CD8-positive, alpha-beta memory T cell (primary cell): Measurements from ENCODE around the gene DSCAML1. TPM values are rescaled to one million over a fixed set of nuclear protein-coding genes. Genes with fewer than 3 reads are reported as not detected.

Experiments
- CTCF ChIA-PET: fragments of 350-600 bp; sonication (Branson Sonifier 250); formaldehyde crosslinking; loops from one replicate; lab custom pipeline; 2021; ENCODE audit warnings: antibody characterized with exemption; lab: Charles Lee
- POLR2A ChIA-PET: fragments of 350-600 bp; sonication (Branson Sonifier 250); formaldehyde crosslinking; loops from one replicate; lab custom pipeline; 2021; ENCODE audit warnings: antibody characterized with exemption; lab: Charles Lee
- DNase-seq, 5 donors: peaks; one replicate each; pipeline versions ENCODE4 v3.0.0 to v3.0.0-alpha.2; 2020 to 2022; ENCODE audit warnings: mixed read lengths in 1 of 5
- H3K27ac ChIP-seq: one replicate; pipeline ENCODE4 v1.7.0; 2013; ENCODE audit warnings: low read depth, mild to moderate bottlenecking, low read length, moderate library complexity
- H3K27me3 ChIP-seq: 2 replicates; pipeline ENCODE4 v1.7.0; 2013; ENCODE audit warnings: low read length, mild to moderate bottlenecking; ENCODE audit not compliant: insufficient read depth, poor library complexity, severe bottlenecking
- H3K36me3 ChIP-seq: 2 replicates; pipeline ENCODE4 v1.7.0; 2013; ENCODE audit warnings: mild to moderate bottlenecking, low read length, moderate library complexity; ENCODE audit not compliant: insufficient read depth
- H3K4me1 ChIP-seq: 2 replicates; pipeline ENCODE4 v1.7.0; 2013; ENCODE audit warnings: mild to moderate bottlenecking, low read length, moderate library complexity; ENCODE audit not compliant: insufficient read depth
- H3K4me3 ChIP-seq: 2 replicates; pipeline ENCODE4 v1.7.0; 2013; ENCODE audit warnings: mild to moderate bottlenecking, low read length
- H3K9me3 ChIP-seq: 2 replicates; pipeline ENCODE4 v1.7.0; 2013; ENCODE audit warnings: mild to moderate bottlenecking, low read length
- H3K27ac Mint-ChIP-seq, 8 donors: one replicate each; pipeline ENCODE4 v1.8.0; 2020 to 2021; ENCODE audit warnings: mixed read lengths in 8 of 8, mild to moderate bottlenecking in 6 of 8, inconsistent platforms in 3 of 8, moderate library complexity in 3 of 8
- H3K27me3 Mint-ChIP-seq, 2 donors: one replicate each; pipeline ENCODE4 v1.8.0; 2020 to 2021; ENCODE audit warnings: mixed read lengths in 2 of 2, mild to moderate bottlenecking in 1 of 2, moderate library complexity in 1 of 2
- H3K36me3 Mint-ChIP-seq, 3 donors: one replicate each; pipeline ENCODE4 v1.8.0; 2020 to 2021; ENCODE audit warnings: mixed read lengths in 3 of 3, inconsistent platforms in 1 of 3, mild to moderate bottlenecking in 1 of 3
- H3K4me1 Mint-ChIP-seq, 3 donors: one replicate each; pipeline ENCODE4 v1.8.0; 2020 to 2021; ENCODE audit warnings: mixed read lengths in 3 of 3, inconsistent platforms in 1 of 3, mild to moderate bottlenecking in 1 of 3
- H3K4me3 Mint-ChIP-seq, 7 donors: one replicate each; pipeline ENCODE4 v1.8.0; 2020 to 2021; ENCODE audit warnings: mixed read lengths in 7 of 7, mild to moderate bottlenecking in 6 of 7, moderate library complexity in 4 of 7, inconsistent platforms in 2 of 7
- H3K9me3 Mint-ChIP-seq, 5 donors: one replicate each; pipeline ENCODE4 v1.8.0; 2020 to 2022; ENCODE audit warnings: mixed read lengths in 5 of 5, mild to moderate bottlenecking in 3 of 5, moderate library complexity in 2 of 5, inconsistent platforms in 1 of 5
- polyA plus RNA-seq: library from polyadenylated mRNA; unstranded; fragments of 300-500 nt; fragmentation: Illumina TruSeq; gene quantifications from one replicate; pipeline ENCODE4 v1.2.3, GENCODE V29; 2021
- total RNA-seq, 2 experiments: library from RNA; stranded (reverse); gene quantifications; one replicate each; pipeline ENCODE4 v1.2.3, GENCODE V29; 2021

DSCAML1 gene
- total and polyA plus RNA-seq, 3 experiments from 2014 or later: 0.48 to 0.91 TPM; not detected in 1

DNA sequence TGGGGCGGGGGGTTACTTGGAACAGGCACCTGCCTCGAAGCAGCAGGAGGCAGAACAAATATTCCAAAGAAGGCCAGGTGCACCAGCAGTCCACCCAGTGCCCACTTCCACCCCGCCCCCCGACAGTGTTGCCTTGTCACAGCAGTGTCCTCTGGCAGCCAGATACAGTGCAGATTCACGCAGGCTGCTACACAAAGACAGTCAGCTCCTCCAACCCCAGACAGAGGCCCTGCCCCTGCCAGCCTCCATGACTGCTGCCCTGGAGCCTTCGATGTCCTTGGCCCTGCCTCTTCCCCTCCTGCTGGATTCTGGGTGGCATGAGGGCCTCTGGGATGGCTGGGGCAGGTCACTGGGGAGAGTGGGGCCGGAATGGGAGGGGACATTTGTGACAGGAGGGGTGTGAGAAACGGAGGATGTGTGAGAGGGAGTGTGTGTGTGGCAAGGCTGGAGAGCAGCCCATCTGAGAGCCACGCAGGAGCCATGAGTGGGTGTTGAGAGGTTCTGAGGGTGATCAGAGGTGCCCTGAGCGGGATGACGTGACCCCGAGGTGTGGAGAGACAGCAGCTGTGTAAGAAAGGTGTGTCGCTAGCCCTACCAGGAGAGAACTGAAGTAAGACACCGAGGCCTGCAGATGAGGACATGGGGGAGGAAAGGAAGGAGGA is 295.6 kb downstream of the DSCAML1 start:
- Mint-ChIP-seq H3K27ac (no peak overlapping the region), H3K9me3 (no peaks in the 10 kb centered on the region), H3K4me1 (no peaks in the 10 kb centered on the region), H3K36me3 (no peaks in the 10 kb centered on the region), H3K4me3 (no peak overlapping the region), H3K27me3 (peaks cover 0 to 7% of the 10 kb centered on the region in 2 donors)
- DNase-seq: no peak
- Histone ChIP-seq H3K9me3 (no peaks in the 10 kb centered on the region), H3K4me3 (no peak overlapping the region), H3K4me1 (no peaks in the 10 kb centered on the region), H3K27ac (no peak overlapping the region), H3K36me3 (no peaks in the 10 kb centered on the region), H3K27me3 (no peaks in the 10 kb centered on the region)
- POLR2A ChIA-PET: no interaction called here
- CTCF ChIA-PET: no interaction called here

DNA sequence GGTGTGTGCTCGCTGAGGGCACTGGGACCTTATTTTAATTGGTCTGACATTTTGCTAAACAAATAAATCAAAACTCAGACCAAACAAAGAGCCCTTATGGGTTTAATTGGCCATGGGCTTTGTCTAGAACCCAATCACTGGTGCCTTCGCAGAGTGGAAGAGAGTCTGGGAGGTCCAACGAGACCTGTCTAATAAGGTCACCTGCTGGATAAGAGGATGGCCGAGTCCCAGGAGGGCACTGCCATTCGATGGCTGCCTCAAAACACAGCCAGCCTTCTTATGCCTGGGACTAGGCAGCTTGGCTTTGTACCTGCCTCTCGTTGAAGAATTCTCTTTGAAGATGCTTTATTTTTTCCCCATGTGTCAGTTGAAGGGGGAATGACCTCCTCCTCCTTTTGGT is 298.2 kb downstream of the DSCAML1 start:
- Mint-ChIP-seq H3K27me3 (peaks cover 0 to 20% of the 10 kb centered on the region in 2 donors), H3K36me3 (no peaks in the 10 kb centered on the region), H3K27ac (no peak overlapping the region), H3K9me3 (no peaks in the 10 kb centered on the region), H3K4me1 (no peaks in the 10 kb centered on the region), H3K4me3 (no peak overlapping the region)
- Histone ChIP-seq H3K9me3 (no peaks in the 10 kb centered on the region), H3K36me3 (no peaks in the 10 kb centered on the region), H3K4me1 (no peaks in the 10 kb centered on the region), H3K27me3 (no peaks in the 10 kb centered on the region), H3K4me3 (no peak overlapping the region), H3K27ac (no peak overlapping the region)
- no peak for DNase-seq
- CTCF ChIA-PET: no interaction called here
- POLR2A ChIA-PET: no interaction called here

- DNase-seq: no peak
- CTCF ChIA-PET: no interaction called here
Observed at GRCh38 chr11:117497206-117497951, 299.6 kb downstream of the DSCAML1 start.

DNA sequence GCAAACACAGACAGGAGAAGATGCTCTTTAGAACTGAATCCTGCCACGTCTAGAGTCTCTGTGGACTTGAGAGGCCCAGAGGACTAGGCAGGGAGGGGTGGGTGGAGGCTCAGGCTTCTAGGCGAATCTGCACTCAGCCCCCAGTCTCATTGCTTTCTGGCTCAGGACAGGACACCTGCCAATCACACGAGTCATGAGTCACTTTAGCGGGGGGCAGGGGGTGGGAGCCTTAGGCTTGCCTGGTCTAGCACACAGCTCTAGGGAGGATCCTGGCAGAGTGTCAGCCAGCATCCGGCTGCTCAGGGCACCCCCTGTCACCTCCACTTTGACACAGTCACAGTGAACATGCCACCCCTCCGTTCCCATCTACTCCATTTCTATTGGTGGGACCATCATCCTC is 301.7 kb downstream of the DSCAML1 start:
- POLR2A ChIA-PET: no interaction called here
- Histone ChIP-seq H3K27me3 (no peaks in the 10 kb centered on the region), H3K9me3 (no peaks in the 10 kb centered on the region), H3K27ac (no peak overlapping the region), H3K36me3 (no peaks in the 10 kb centered on the region), H3K4me1 (no peaks in the 10 kb centered on the region), H3K4me3 (no peak overlapping the region)
- CTCF ChIA-PET: no interaction called here
- Mint-ChIP-seq H3K4me3 (no peak overlapping the region), H3K36me3 (no peaks in the 10 kb centered on the region), H3K27me3 (peaks cover 2 to 28% of the 10 kb centered on the region in 2 donors), H3K9me3 (no peaks in the 10 kb centered on the region), H3K4me1 (no peaks in the 10 kb centered on the region), H3K27ac (no peak overlapping the region)
- no peak for DNase-seq

More at GRCh38 chr11:117497206-117497951, 299.6 kb downstream of the DSCAML1 start:
- POLR2A ChIA-PET: no interaction called here
- H3K4me1 Mint-ChIP-seq: no peaks in the 10 kb centered on the region
- no peak overlapping the region for H3K27ac Mint-ChIP-seq
- H3K9me3 Mint-ChIP-seq: no peaks in the 10 kb centered on the region
- H3K4me3 Mint-ChIP-seq: no peak overlapping the region
- H3K4me1 ChIP-seq: no peaks in the 10 kb centered on the region
- H3K27me3 ChIP-seq: no peaks in the 10 kb centered on the region
- H3K27me3 Mint-ChIP-seq: peaks cover 0 to 18% of the 10 kb centered on the region in 2 donors
- H3K36me3 Mint-ChIP-seq: no peaks in the 10 kb centered on the region
- no peak overlapping the region for H3K4me3 ChIP-seq
- H3K36me3 ChIP-seq: no peaks in the 10 kb centered on the region
- H3K9me3 ChIP-seq: no peaks in the 10 kb centered on the region
- H3K27ac ChIP-seq: no peak overlapping the region

DNA sequence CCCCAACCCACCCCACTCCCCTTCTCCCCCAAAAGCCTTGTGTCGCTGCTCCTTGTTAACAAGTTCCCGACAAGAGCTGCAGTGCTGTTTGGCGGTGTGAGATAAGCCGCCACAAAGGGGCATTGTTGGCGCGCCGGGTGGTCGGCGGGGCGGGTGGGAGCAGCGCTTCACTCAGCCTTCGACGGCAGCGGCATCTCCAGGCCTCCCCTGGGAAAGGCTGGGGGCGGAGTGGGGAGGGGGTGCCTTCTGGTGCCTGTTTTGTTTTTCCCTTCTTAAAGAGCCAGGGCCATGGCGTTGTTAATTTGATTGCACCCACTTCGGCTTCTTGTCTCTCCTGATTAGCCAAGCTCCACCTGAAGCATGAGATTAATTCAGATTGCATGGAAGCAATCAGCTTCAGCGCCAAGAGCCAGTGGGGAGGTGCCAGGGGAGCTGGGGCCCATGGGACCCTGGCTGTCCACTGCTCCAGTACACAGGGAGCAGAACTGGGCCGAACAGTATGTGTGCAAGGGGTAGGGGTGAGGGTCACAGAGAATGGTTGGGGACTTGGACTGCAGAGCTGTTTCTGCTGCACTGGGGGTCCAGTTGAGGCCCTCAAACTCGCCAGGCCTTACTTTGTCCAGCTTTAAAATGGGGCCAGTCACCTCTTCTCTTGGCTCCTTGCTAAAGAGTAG is 304.3 kb downstream of the DSCAML1 start:
- Histone ChIP-seq H3K36me3 (no peaks in the 10 kb centered on the region), H3K27me3 (no peaks in the 10 kb centered on the region), H3K9me3 (no peaks in the 10 kb centered on the region), H3K4me3 (no peak overlapping the region), H3K27ac (no peak overlapping the region), H3K4me1 (no peaks in the 10 kb centered on the region)
- no peak overlapping the region for H3K27ac Mint-ChIP-seq
- H3K9me3 Mint-ChIP-seq: no peaks in the 10 kb centered on the region
- H3K4me1 Mint-ChIP-seq: no peaks in the 10 kb centered on the region
- no peak for DNase-seq
- H3K36me3 Mint-ChIP-seq: no peaks in the 10 kb centered on the region
- peaks cover 5 to 34% of the 10 kb centered on the region in 2 donors for H3K27me3 Mint-ChIP-seq
- H3K4me3 Mint-ChIP-seq: no peak overlapping the region
- ChIA-PET POLR2A (no interaction called here), CTCF (no interaction called here)

GRCh38 chr11:117490911-117491310 is 306.1 kb downstream of the DSCAML1 start:
- Mint-ChIP-seq H3K4me3 (no peak overlapping the region), H3K4me1 (no peaks in the 10 kb centered on the region), H3K27me3 (peaks cover 9 to 35% of the 10 kb centered on the region in 2 donors), H3K9me3 (no peaks in the 10 kb centered on the region), H3K36me3 (no peaks in the 10 kb centered on the region), H3K27ac (no peak overlapping the region)
- H3K27ac ChIP-seq: no peak overlapping the region
- no peaks in the 10 kb centered on the region for H3K4me1 ChIP-seq
- ChIA-PET CTCF (no interaction called here), POLR2A (no interaction called here)
- DNase-seq: no peak
- H3K36me3 ChIP-seq: no peaks in the 10 kb centered on the region
- no peak overlapping the region for H3K4me3 ChIP-seq
- H3K27me3 ChIP-seq: no peaks in the 10 kb centered on the region
- H3K9me3 ChIP-seq: no peaks in the 10 kb centered on the region

DNA sequence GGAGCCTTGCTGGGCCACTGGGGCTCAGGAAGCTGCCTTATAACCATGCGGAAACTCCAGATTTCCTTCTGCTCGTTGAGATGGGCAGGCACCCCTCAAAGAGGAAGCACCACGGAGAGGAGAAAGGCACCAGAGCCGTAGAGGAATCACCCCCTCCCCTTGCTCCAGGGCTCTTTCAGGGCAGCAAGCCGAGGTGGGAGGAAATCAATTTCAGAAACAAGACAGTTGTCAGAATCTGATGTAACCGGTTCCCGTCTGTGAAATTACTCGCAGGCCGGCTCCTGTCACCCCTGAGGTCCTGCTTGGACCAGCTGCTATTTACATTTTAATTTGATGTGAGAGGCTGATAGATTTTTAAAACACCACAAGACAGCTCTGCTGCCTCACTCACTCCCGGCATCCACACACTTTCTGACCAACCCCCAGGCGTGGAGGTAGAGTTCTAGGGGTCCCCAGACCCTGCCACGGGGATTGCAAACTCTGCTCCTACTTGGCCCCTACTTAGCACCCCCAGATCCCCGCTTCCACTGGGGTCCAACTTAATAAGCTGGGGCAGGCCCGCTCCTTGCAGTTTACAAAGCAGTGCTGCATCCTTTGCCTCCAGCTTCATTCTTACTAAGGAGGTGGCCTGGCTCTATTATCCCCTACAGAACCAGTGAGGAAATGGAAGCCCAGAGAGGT is 306.9 kb downstream of the DSCAML1 start:
- no peak for DNase-seq
- CTCF ChIA-PET: no interaction called here
- H3K27me3 Mint-ChIP-seq: peaks cover 9 to 33% of the 10 kb centered on the region in 2 donors
- no peak overlapping the region for H3K27ac Mint-ChIP-seq
- no peaks in the 10 kb centered on the region for H3K36me3 Mint-ChIP-seq
- Histone ChIP-seq H3K4me3 (no peak overlapping the region), H3K27ac (no peak overlapping the region), H3K27me3 (no peaks in the 10 kb centered on the region), H3K4me1 (no peaks in the 10 kb centered on the region), H3K36me3 (no peaks in the 10 kb centered on the region), H3K9me3 (no peaks in the 10 kb centered on the region)
- no peaks in the 10 kb centered on the region for H3K9me3 Mint-ChIP-seq
- H3K4me3 Mint-ChIP-seq: no peak overlapping the region
- POLR2A ChIA-PET: no interaction called here
- H3K4me1 Mint-ChIP-seq: no peaks in the 10 kb centered on the region
